Activated naive CD8-positive, alpha-beta T cell treated with anti-CD3 and anti-CD28 coated beads for 36 hours (primary cell): ENCODE measurements around the gene LEKR1. TPM values are rescaled to one million over a fixed set of nuclear protein-coding genes. Genes with fewer than 3 reads are reported as not detected.
"Not testable (repeated sequence)": the region's sequence is repeated elsewhere in the genome, so short reads cannot be mapped to it uniquely, and the experiment has no call there.

Experiments
- DNase-seq: peaks from one replicate; pipeline ENCODE4 v3.0.0; 2021
- H3K27ac Mint-ChIP-seq: one replicate; pipeline ENCODE4 v1.8.0; 2022; ENCODE audit warnings: mild to moderate bottlenecking, moderate library complexity, mixed read lengths
- H3K27me3 Mint-ChIP-seq: one replicate; pipeline ENCODE4 v1.8.0; 2022; ENCODE audit warnings: mild to moderate bottlenecking, mixed read lengths
- H3K36me3 Mint-ChIP-seq: one replicate; pipeline ENCODE4 v1.8.0; 2021; ENCODE audit warnings: mild to moderate bottlenecking, mixed read lengths
- H3K4me1 Mint-ChIP-seq: one replicate; pipeline ENCODE4 v1.8.0; 2021; ENCODE audit warnings: mixed read lengths
- H3K4me3 Mint-ChIP-seq: one replicate; pipeline ENCODE4 v1.8.0; 2022; ENCODE audit warnings: mild to moderate bottlenecking, moderate library complexity, mixed read lengths
- H3K9me3 Mint-ChIP-seq: one replicate; pipeline ENCODE4 v1.8.0; 2022; ENCODE audit warnings: mixed read lengths
- total RNA-seq, 2 experiments: library from RNA; stranded (reverse); gene quantifications; one replicate each; pipeline ENCODE4 v1.2.3, GENCODE V29; 2021

LEKR1 gene
- total RNA-seq, 2 experiments from 2014 or later = 0.74 to 2.4 TPM

- peaks cover 44% of the 10 kb centered on the region for H3K36me3 Mint-ChIP-seq
- no peak overlapping the region for H3K27ac Mint-ChIP-seq
- no peak overlapping the region for H3K4me3 Mint-ChIP-seq
- H3K9me3 Mint-ChIP-seq = peaks cover 20% of the 10 kb centered on the region
- H3K4me1 Mint-ChIP-seq = peaks cover 15% of the 10 kb centered on the region
- H3K27me3 Mint-ChIP-seq = no peaks in the 10 kb centered on the region
- DNase-seq = no peak
Observed at GRCh38 chr3:156795890-156796481, 30.2 kb upstream of the LEKR1 start.

GRCh38 chr3:156797368-156797767, 28.8 kb upstream of the LEKR1 start:
- peaks cover 45% of the 10 kb centered on the region for H3K36me3 Mint-ChIP-seq
- H3K4me1 Mint-ChIP-seq = peaks cover 12% of the 10 kb centered on the region
- H3K27ac Mint-ChIP-seq = no peak overlapping the region
- H3K27me3 Mint-ChIP-seq = no peaks in the 10 kb centered on the region
- peaks cover 23% of the 10 kb centered on the region for H3K9me3 Mint-ChIP-seq
- H3K4me3 Mint-ChIP-seq = no peak overlapping the region
- DNase-seq = no peak

- peaks cover 28% of the 10 kb centered on the region for H3K9me3 Mint-ChIP-seq
- H3K4me3 Mint-ChIP-seq = not testable (repeated sequence)
- H3K36me3 Mint-ChIP-seq = peaks cover 32% of the 10 kb centered on the region
Observed at GRCh38 chr3:156800287-156800686, 25.9 kb upstream of the LEKR1 start.

GRCh38 chr3:156801746-156802145, 24.4 kb upstream of the LEKR1 start:
- peaks cover 28% of the 10 kb centered on the region for H3K9me3 Mint-ChIP-seq
- no peak overlapping the region for H3K27ac Mint-ChIP-seq
- DNase-seq = no peak
- H3K27me3 Mint-ChIP-seq = no peaks in the 10 kb centered on the region
- H3K4me3 Mint-ChIP-seq = no peak overlapping the region
- peaks cover 30% of the 10 kb centered on the region for H3K36me3 Mint-ChIP-seq
- no peaks in the 10 kb centered on the region for H3K4me1 Mint-ChIP-seq

More at GRCh38 chr3:156800287-156800686, 25.9 kb upstream of the LEKR1 start:
- not testable (repeated sequence) for H3K4me1 Mint-ChIP-seq, DNase-seq, H3K27me3 Mint-ChIP-seq, H3K27ac Mint-ChIP-seq

GRCh38 chr3:156802821-156803606, 23.1 kb upstream of the LEKR1 start:
- Mint-ChIP-seq H3K27me3 (no peaks in the 10 kb centered on the region), H3K4me3 (no peak overlapping the region), H3K4me1 (no peaks in the 10 kb centered on the region), H3K27ac (no peak overlapping the region), H3K9me3 (peaks cover 34% of the 10 kb centered on the region), H3K36me3 (peaks cover 33% of the 10 kb centered on the region)
- DNase-seq = no peak

GRCh38 chr3:156803952-156804741, 22.0 kb upstream of the LEKR1 start:
- Mint-ChIP-seq H3K9me3 (peaks cover 29% of the 10 kb centered on the region), H3K27me3 (no peaks in the 10 kb centered on the region), H3K36me3 (peaks cover 29% of the 10 kb centered on the region), H3K4me1 (no peaks in the 10 kb centered on the region), H3K27ac (no peak overlapping the region), H3K4me3 (no peak overlapping the region)
- DNase-seq = no peak

- Mint-ChIP-seq H3K27ac (no peak overlapping the region), H3K4me1 (no peaks in the 10 kb centered on the region)
Observed at GRCh38 chr3:156806698-156807097, 19.5 kb upstream of the LEKR1 start.

GRCh38 chr3:156808025-156808424, 18.1 kb upstream of the LEKR1 start:
- DNase-seq = no peak
- Mint-ChIP-seq H3K4me3 (no peak overlapping the region), H3K9me3 (peaks cover 21% of the 10 kb centered on the region), H3K36me3 (peaks cover 38% of the 10 kb centered on the region), H3K27me3 (no peaks in the 10 kb centered on the region), H3K4me1 (peaks cover 7% of the 10 kb centered on the region), H3K27ac (no peak overlapping the region)

More at GRCh38 chr3:156806698-156807097, 19.5 kb upstream of the LEKR1 start:
- no peak for DNase-seq
- peaks cover 32% of the 10 kb centered on the region for H3K36me3 Mint-ChIP-seq
- H3K27me3 Mint-ChIP-seq = no peaks in the 10 kb centered on the region
- H3K4me3 Mint-ChIP-seq = no peak overlapping the region
- peaks cover 21% of the 10 kb centered on the region for H3K9me3 Mint-ChIP-seq

- peaks cover 21% of the 10 kb centered on the region for H3K9me3 Mint-ChIP-seq
- no peaks in the 10 kb centered on the region for H3K27me3 Mint-ChIP-seq
- no peak overlapping the region for H3K4me3 Mint-ChIP-seq
- H3K36me3 Mint-ChIP-seq = peaks cover 52% of the 10 kb centered on the region
- peaks cover 25% of the 10 kb centered on the region for H3K4me1 Mint-ChIP-seq
- H3K27ac Mint-ChIP-seq = no peak overlapping the region
- no peak for DNase-seq
Observed at GRCh38 chr3:156811089-156811862, 14.9 kb upstream of the LEKR1 start.

- H3K4me3 Mint-ChIP-seq = no peak overlapping the region
- H3K4me1 Mint-ChIP-seq = peaks cover 31% of the 10 kb centered on the region
- no peak for DNase-seq
- H3K9me3 Mint-ChIP-seq = peaks cover 18% of the 10 kb centered on the region
- peaks cover 49% of the 10 kb centered on the region for H3K36me3 Mint-ChIP-seq
- no peaks in the 10 kb centered on the region for H3K27me3 Mint-ChIP-seq
- no peak overlapping the region for H3K27ac Mint-ChIP-seq
Observed at GRCh38 chr3:156812521-156813335, 13.4 kb upstream of the LEKR1 start.

GRCh38 chr3:156814295-156814694, 11.9 kb upstream of the LEKR1 start:
- Mint-ChIP-seq H3K27me3 (no peaks in the 10 kb centered on the region), H3K4me1 (peaks cover 44% of the 10 kb centered on the region), H3K4me3 (no peak overlapping the region), H3K36me3 (peaks cover 44% of the 10 kb centered on the region), H3K27ac (no peak overlapping the region), H3K9me3 (peaks cover 12% of the 10 kb centered on the region)
- DNase-seq = no peak

GRCh38 chr3:156816091-156816793, 9.9 kb upstream of the LEKR1 start:
- peaks cover 29% of the 10 kb centered on the region for H3K36me3 Mint-ChIP-seq
- peak overlapping the region; percentile 90 for H3K4me3 Mint-ChIP-seq
- DNase-seq = peak; percentile 61
- H3K27ac Mint-ChIP-seq = peak overlapping the region; percentile 99
- peaks cover 57% of the 10 kb centered on the region for H3K4me1 Mint-ChIP-seq
- H3K27me3 Mint-ChIP-seq = no peaks in the 10 kb centered on the region
- H3K9me3 Mint-ChIP-seq = peaks cover 8% of the 10 kb centered on the region

- H3K4me3 Mint-ChIP-seq = peak overlapping the region; percentile 90
- peaks cover 57% of the 10 kb centered on the region for H3K4me1 Mint-ChIP-seq
- H3K9me3 Mint-ChIP-seq = peaks cover 5% of the 10 kb centered on the region
- H3K36me3 Mint-ChIP-seq = peaks cover 32% of the 10 kb centered on the region
- peak; percentile 93 for DNase-seq
- peak overlapping the region; percentile 99 for H3K27ac Mint-ChIP-seq
- no peaks in the 10 kb centered on the region for H3K27me3 Mint-ChIP-seq
Observed at GRCh38 chr3:156816794-156817645, 9.1 kb upstream of the LEKR1 start.
